Ecto neural progenitor cell (in vitro differentiated cells): ENCODE data around the gene SLC34A3.
"Not testable (repeated sequence)": the region's sequence is repeated elsewhere in the genome, so short reads cannot be mapped to it uniquely, and the experiment has no call there.

Source experiments
- DNase-seq: peaks from one replicate; pipeline ENCODE4 v3.0.0-alpha.2; 2018; ENCODE audit warnings: low spot score

Gene SLC34A3

DNA sequence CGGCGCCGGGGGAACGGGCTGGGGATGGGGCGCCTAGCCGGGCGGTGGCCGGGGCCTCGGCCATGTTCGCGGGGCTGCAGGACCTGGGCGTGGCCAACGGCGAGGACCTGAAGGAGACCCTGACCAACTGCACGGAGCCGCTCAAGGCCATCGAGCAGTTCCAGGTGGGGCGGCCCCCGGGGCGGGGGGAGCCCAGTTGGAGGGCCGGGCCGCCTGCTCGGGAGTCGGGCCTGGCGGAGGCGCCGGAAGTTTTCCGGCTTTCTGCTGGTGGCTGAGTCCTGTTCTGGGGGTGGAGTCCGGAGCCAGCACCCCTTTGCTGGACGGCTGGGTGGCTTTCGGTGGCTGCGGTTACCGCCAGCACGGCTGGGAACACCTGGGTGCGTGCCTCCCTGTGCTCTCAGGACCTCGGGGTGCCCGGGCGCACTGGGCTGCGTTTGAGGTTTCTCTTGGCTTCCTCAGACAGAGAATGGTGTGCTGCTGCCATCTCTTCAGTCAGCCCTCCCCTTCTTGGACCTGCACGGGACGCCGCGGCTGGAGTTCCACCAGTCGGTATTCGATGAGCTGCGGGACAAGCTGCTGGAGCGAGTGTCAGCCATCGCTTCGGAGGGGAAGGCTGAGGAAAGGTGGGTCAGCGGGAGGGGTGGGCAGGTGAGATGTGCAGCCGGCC lies 24.9 kb downstream of the SLC34A3 start:
- no peak for DNase-seq

DNA sequence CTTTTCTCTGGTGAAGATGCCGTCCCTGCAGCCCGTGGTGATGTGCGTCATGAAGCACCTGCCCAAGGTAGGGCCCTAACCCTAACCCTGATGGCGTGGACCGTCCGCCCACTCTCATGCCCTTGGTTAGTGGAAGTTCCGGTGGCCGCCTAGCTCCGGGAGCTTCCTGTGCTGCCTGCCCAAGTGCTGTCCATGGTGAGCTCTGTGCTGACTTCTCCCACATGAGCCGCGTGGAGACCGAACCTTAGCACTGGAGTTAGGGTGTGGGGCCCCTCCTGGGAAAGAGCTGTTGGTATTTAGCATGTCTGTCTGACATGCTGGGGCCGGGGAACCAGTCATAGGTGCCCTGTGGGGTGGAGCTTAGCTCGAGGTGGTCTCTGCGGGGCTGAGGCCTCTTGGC lies 25.7 kb downstream of the SLC34A3 start:
- DNase-seq = no peak

DNA sequence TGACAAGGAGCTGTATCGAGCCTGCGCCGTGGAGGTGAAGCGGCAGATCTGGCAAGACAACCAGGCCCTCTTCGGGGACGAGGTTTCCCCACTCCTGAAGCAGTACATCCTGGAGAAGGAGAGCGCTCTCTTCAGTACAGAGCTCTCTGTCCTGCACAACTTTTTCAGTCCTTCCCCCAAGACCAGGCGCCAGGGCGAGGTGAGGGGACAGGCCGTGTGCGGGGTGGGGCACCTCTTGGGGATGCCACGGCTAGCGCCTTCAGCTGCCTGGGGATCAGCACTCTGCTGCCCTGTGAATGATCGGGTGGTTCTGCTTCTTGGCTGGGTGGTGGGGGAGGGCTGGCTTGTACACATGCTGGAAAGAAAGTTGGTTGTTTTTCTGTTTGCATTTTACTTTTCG lies 26.2 kb downstream of the SLC34A3 start:
- DNase-seq = no peak

DNA sequence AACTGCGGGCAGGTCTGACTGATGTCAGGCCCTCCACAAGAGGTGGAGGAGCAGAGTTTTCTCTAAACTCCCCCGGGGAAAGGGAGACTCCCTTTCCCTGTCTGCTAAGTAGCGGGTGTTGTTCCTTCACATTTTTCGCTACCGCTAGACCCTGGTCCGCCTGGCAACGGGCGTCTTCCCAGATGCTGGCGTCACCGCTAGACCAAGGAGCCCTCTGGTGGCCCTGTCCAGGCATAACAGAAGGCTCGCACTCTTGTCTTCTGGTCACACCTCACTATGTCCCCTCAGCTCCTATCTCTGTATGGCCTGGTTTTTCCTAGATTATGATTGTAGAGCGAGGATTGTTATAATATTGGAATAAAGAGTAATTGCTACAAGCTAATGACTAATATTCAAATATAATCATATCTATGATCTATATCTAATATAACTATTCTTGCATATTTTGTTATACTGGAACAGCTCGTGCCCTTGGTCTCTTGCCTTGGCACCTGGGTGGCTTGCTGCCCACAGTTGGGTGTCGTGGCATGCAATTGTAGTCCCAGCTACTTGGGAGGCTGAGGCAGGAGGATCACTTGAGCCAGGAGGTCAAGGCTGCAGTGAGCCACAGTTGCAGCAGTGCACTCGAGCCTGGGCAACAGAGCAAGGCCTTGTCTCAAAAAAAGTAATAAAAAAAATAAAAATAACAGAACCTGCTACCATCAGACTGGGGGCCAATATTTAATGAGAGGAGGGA lies 31.6 kb downstream of the SLC34A3 start:
- not testable (repeated sequence) for DNase-seq

DNA sequence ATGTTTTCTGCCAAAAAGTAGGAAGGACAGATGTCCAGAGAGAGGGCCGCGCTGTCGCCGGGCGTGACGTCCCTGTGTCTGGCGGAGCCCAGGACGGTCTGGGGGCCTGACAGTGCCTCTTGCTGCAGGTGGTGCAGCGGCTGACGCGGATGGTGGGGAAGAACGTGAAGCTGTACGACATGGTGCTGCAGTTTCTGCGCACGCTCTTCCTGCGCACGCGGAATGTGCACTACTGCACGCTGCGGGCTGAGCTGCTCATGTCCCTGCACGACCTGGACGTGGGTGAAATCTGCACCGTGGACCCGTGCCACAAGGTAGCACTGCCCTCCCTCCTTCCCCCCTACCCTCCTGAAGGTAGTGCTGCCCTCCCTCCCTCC lies 32.2 kb downstream of the SLC34A3 start:
- no peak for DNase-seq

DNA sequence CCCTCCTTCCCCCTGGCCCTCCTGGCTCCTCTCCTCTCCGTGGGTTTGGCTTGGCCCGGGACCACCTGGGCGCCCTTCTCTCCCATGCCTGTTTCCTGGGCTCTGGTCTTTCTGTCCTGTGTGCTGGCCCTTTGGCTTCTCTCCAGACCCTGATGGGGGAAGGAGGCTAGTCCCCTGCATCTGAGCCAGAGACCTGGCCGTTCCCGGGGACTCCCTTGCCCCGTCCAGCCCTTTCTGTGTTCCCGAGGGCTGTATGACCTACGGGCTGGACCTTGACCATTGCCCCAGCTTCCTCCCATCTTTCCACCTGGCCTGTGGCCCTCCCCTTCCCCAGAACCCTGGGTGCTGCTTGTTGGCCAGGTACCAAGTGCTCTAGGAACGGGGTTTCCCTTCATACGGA lies 32.8 kb downstream of the SLC34A3 start:
- DNase-seq = no peak

DNA sequence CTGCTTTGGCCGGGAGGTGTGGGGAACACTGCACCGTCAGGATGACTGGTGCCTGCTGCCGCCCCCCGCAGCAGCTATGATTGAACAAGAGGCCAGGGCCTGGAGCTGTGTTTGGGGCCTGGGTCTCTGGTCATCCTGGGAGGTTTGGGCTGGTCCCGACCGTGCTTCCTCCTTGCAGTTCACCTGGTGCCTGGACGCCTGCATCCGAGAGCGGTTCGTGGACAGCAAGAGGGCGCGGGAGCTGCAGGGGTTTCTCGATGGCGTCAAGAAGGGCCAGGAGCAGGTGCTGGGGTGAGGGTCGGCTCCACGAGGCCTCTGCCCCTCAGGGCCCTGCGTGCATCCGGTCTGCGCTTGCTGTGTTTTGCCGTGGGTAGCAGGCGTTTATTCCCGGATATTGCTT lies 33.4 kb downstream of the SLC34A3 start:
- DNase-seq = no peak

DNA sequence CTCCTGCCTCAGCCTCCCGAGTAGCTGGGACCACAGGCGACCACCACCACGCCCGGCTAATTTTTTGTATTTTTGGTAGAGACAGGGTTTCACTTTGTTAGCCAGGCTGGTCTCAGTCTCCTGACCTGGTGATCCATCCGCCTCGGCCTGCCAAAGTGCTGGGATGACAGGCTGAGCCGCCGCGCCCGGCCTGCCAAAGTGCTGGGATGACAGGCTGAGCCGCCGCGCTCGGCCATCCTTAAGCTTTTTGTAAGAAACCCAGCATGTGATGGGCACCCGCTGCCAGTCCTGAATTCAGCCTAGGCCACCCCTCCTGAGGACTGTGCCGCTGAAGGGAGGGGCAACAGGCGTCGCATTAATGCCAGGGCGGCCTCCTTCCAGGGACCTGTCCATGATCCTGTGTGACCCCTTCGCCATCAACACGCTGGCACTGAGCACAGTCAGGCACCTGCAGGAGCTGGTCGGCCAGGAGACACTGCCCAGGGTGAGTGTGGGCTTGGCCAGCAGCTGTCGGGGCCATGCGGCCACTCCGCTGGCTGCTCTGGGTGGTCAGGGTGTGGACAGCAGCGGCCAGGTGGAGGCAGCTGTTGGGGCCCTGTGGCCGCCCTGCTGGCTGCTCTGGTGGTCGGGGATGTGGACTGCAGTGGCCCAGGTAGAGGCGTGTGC lies 34.9 kb downstream of the SLC34A3 start:
- no peak for DNase-seq

DNA sequence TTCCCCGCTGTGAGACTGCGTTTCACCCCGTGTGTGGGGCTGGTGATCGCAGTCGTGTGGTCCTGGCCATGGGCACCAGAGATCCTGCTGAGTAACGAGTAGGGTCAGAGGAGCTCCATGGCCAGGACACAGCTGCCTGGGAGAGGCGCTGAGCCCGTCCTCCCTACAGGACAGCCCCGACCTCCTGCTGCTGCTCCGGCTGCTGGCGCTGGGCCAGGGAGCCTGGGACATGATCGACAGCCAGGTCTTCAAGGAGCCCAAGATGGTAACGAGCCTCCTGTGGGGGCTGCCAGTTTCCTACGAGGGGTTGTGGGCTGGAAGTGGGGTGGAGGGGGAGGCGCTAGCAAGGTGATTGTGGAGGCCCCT lies 35.4 kb downstream of the SLC34A3 start:
- no peak for DNase-seq

DNA sequence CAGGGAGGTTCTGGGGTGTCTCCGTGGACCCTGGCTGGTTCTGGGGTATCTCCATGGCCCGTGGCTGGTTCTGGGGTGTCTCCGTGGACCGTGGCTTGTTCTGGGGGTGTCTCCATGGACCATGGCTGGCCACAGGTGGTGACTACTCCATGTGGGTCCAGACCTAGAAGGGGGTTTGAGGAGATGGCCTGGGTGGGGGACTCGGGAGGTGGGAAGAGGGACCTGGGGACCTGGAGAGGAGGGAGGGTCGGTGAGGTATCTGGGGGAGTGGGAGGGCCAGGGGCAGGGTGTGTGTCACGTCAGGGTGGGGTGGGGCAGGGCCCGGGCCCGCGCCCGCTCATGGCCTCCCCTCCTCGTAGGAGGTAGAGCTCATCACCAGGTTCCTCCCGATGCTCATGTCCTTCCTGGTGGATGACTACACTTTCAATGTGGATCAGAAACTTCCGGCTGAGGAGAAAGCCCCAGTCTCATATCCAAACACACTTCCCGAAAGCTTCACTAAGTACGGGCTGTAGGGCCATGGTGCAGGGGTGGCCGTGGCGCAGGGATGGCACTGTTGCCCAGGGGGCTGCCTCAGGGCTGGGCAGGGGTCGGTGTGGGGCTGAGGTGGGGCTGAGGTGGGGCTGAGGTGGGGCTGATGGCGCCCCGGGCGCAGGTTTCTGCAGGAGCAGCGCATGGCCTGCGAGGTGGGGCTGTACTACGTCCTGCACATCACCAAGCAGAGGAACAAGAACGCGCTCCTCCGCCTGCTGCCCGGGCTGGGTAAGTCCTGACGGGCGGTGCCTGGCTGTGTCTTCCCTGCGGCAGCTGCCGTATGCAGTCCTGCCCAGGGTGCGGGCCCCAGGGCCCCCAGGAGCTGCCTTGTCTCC lies 36.1 kb downstream of the SLC34A3 start:
- no peak for DNase-seq

DNA sequence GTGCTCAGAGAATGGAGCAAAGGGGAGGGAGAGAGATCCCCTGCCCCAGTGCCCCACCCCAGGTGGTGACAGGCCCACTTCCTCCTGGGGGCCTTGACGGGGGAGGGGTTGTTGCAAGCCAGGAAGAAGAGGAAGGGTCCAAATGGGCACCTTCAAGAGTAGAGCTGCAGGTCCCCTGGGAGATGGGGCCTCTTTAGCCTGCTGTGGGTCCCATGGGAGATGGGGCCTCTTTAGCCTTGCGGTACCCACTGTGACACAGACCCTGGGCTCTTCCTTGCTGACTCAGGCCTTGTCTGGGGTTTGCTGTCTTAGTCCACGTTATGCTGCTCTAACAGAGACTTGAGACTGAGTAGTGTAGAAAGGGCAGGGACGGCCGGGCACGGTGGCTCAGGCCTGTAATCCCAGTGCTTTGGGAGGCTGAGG lies 37.2 kb downstream of the SLC34A3 start:
- no peak for DNase-seq

DNA sequence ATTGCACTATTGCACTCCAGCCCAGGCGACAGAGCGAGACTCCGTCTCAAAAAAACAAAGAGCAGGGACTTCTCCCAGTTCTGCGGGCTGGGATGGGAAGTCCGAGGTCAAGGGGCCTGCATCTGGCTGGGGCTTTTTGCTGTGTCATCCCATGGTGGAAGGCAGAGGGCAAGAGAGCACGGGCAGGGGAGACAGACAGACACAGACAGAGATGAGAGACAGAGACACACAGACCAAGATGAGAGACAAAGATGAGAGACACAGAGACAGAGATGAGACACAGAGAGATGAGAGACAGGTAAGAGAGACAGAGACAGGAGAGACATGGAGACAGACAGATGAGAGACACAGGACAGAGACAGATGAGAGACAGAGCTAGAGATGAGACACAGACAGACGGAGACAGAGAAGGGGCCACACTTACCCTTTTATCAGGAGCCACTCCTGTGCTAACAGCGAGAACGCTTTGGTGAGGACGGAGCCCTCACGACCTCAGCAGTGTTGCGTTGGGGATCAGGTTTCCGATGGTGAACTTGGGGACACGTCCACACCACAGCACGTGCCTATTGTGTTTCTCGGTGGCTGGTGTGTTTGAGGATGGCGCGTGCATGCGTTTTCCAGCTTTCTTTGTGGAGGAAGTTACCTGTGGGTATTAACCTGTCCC lies 38.0 kb downstream of the SLC34A3 start:
- no peak for DNase-seq

DNA sequence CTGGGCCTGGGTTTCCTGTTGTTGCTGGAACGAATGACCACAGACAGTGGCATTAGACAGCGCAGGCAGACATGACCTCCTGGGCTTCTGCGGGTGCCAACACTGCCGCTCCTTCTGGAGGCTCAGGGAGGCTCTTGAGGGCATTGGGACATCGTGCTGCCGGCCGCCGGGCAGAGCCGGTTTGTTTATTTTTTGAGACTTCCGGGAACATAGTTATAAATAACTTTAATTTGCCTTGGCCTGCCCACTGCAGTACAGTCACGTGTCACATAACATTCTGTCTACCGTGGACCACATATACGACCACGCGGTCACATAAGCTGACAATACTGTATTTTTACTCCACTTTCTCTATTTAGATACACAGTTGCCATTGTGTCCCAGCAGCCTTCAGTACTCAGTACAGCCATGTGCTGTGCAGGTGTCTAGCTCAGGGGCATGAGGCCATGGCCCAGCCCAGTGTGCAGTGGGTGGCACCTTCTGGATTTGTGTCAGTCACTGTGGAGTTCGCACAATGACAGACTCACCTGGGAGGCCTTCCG lies 38.6 kb downstream of the SLC34A3 start:
- DNase-seq = no peak

DNA sequence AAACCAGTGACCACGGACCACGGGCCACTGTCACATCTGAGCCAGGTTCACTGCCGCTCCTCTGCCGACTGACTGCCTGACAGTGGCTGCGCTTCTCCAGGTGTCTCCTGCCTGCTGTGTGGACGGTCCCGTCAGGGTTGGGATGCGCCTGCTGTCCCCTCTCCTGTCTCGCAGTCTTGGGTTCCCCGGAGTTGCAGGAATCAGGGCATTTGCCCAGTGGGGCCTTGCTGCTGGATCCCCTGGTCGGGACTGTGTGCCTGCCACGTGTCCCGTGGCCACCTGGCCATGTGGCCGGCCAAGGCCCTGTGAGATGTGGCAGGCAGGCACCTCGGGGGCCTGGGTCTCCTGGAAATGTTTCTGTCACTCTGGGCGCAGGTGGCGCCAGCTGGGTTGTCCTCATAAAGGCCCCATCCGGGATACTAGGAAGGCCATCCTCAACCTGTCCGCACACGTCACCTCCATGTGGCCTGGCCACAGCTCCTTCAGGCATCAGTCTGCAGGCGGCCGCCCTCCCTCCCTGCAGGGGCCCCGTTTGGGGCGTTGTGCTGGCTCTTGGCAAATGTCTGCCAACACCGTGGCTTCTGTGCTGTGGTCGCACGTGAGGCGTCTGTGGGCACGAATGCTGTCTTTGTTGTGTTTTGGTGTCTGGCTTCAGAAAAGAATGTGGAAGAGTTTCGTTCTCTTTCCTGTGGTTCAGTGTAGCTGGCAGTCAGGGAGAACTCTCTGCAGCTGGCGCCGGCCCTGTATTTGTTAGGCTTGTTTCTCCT lies 40.4 kb downstream of the SLC34A3 start:
- no peak for DNase-seq

DNA sequence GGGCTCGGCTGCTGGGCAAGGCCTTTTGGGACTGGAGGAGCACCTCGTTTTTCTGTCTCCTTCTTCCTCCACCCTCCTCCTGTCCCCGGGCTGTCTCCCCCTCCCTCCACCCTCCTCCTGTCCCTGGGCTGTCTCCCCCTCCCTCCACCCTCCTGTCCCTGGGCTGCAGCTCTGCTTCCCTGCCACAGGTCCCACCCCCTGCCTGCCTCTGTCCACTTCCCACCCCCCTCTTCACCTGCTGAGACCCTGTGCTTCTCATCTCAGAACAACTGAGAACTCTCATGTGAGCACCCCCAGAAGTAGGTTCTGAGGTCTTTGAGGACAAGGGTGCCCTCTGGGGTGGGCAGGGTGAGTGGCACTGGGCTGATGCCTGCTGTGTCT lies 41.0 kb downstream of the SLC34A3 start:
- DNase-seq = no peak

DNA sequence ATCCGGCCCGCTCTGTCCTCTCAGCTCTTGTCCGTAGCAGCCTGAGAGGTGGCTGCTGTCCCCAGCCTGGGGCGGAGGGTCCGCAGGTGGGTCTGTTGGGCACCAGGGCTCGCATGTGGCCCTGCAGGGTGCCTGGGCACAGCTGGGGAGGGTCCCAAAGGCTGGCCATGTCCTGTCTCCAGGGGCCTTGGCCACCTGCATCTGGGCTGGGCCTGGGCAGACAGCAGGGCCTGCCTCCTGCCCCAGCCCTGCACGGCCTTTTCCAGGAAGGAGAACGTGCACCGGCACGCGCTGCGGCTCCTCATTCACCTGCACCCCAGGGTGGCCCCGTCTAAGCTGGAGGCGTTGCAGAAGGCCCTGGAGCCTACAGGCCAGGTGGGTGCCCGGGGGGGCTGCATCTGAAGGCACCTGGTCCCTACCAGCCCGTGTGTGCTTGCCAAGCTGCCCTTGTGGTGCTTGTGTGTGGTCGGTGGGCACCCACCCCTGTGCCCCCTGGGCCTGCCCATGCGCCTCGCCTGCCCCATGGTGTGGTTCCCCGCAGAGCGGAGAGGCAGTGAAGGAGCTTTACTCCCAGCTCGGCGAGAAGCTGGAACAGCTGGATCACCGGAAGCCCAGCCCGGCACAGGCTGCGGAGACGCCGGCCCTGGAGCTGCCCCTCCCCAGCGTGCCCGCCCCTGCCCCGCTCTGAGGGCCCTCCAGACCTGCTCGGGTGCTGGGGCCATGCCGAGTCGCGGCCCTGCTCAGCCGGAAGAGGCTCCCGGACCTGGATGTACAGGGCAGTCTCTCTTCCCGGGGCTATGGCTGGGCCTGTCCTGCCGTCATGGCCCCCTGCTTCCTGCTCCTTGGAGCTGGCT lies 41.8 kb downstream of the SLC34A3 start:
- DNase-seq = no peak

DNA sequence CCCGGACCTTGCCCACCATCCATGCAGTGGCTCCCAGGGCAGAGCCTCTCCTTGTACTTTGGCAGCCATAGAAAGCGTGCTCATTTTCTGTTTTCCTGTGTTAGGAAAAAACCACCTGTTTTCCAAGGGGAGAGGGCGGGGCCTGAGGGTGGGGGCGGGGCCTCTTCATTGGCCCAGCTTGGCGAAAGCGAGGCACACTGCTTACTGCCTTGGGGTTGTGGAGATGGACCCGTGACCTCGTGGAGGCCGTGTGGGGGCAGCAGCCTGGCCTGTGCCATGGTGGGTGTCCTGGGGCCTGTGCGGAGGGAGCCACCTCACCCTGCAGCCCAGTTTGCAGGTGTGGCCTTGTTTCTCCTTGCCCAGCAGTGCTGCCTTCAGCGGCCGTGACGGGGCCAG lies 42.4 kb downstream of the SLC34A3 start:
- no peak for DNase-seq

DNA sequence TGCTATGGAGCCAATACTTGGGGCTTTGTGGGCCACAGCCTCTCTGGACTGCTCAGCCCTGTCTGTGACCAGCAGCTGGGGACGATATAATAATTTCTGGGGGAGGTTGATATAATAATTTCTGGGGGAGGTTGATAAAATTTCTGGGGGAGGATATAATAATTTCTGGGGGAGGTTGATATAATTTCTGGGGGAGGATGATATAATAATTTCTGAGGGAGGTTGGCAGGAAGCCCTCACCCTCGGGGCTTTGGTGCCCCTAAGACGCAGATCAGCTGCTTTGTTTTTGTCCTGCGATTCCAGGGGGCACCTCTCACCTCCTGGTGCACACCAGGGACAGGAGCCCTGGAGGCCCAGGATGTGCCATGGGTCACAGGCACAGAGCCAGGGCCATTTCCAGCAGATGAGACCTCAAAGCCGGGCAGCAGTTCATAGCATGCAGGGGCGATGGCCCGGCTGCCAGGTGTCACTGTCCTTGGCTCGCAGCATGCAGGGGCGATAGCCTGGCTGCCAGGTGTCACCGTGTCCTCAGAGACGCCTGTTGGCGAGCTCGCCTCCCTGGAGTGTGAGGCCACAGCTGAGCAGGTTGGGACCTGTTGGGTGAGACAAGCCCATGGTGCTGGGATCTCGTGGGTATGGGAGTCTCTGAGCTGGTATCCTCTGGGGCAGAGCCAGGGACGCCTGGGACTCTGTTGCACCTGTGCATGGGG lies 43.1 kb downstream of the SLC34A3 start:
- no peak for DNase-seq

DNA sequence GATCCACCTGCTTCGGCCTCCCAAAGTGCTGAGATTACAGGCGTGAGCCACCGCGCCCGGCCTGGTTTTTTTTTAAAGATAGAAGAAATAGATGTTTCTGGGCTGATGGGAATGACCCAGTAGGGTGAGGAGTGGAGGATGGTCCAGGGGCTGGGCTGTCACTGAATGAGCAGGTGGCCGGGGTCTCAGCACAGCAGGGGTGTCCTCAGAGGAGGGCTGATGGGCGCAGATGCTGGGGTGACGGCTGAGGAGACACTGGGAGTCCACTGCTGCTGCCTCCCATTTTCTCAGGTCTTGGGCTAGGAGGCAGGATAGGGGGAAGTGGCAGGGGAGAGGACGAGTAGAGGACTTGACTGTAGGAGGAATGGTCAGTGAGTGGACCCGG lies 44.5 kb downstream of the SLC34A3 start:
- no peak for DNase-seq
